ENCODE measurements around the gene TMTC1.

GRCh38 chr12:29728030-29728429, 55.7 kb downstream of the TMTC1 start:
- TF ChIP-seq POLR2A (IDR thresholded peaks at IDR 0.05; ENCODE audit: low read depth) (no peak), CTCF (IDR thresholded peaks at IDR 0.05) (no peak), POLR2AphosphoS5 (IDR thresholded peaks at IDR 0.05) (peak in 1 of 2 donors; percentile 6), EP300 (IDR thresholded peaks at IDR 0.05) (no peak)
